Measurements from ENCODE around the gene GNGT1.

DNA sequence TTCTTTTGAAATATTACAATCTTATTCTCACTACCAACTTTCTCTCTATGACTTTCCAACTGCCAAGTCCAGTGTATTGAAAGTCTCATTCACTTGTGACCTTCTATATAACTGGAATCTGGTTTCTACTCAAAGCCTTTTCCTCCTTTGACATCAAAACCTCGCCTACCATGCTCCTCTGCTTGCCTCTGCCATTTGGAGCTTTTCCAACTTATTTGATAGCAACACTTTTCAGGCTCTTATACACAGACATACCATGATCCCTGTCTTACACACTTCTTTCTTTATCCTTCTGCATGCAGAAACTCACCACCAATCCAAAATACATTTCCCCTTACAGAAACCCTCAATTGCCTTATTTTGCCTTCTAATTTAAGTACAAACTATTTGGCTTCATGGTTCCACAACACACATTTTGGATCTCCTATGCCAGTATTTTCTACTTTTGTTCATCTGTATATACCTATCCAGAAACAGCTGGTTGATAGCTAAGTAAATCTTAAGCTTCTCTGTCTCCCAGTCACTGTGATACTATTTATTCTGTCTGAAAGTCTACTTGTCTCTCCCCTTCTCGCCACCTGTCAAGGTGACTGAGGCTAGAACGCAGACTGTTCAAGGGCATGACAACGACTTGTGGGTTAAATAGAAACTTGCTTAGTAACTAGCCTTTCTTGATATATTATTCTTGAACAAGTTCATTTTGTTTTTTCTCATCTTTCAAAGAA lies 37.6 kb downstream of the GNGT1 start:
- TF ChIP-seq, protein P1, sequence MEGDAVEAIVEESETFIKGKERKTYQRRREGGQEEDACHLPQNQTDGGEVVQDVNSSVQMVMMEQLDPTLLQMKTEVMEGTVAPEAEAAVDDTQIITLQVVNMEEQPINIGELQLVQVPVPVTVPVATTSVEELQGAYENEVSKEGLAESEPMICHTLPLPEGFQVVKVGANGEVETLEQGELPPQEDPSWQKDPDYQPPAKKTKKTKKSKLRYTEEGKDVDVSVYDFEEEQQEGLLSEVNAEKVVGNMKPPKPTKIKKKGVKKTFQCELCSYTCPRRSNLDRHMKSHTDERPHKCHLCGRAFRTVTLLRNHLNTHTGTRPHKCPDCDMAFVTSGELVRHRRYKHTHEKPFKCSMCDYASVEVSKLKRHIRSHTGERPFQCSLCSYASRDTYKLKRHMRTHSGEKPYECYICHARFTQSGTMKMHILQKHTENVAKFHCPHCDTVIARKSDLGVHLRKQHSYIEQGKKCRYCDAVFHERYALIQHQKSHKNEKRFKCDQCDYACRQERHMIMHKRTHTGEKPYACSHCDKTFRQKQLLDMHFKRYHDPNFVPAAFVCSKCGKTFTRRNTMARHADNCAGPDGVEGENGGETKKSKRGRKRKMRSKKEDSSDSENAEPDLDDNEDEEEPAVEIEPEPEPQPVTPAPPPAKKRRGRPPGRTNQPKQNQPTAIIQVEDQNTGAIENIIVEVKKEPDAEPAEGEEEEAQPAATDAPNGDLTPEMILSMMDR (IDR thresholded peaks at IDR 0.05), result no peak
- TF ChIP-seq POLR2A (IDR thresholded peaks at IDR 0.05), result no peak

All from adrenal gland (tissue), 5 donors.